ENCODE measurements around the gene CERS2. TPM values are rescaled to one million over a fixed set of nuclear protein-coding genes. Genes with fewer than 3 reads are reported as not detected.

CERS2 gene
- total and polyA plus RNA-seq, 2 of the 13 experiments (the other 11 are each of a cell fraction or from before 2014, with no cell fraction given), result 269 to 298 TPM

DNA sequence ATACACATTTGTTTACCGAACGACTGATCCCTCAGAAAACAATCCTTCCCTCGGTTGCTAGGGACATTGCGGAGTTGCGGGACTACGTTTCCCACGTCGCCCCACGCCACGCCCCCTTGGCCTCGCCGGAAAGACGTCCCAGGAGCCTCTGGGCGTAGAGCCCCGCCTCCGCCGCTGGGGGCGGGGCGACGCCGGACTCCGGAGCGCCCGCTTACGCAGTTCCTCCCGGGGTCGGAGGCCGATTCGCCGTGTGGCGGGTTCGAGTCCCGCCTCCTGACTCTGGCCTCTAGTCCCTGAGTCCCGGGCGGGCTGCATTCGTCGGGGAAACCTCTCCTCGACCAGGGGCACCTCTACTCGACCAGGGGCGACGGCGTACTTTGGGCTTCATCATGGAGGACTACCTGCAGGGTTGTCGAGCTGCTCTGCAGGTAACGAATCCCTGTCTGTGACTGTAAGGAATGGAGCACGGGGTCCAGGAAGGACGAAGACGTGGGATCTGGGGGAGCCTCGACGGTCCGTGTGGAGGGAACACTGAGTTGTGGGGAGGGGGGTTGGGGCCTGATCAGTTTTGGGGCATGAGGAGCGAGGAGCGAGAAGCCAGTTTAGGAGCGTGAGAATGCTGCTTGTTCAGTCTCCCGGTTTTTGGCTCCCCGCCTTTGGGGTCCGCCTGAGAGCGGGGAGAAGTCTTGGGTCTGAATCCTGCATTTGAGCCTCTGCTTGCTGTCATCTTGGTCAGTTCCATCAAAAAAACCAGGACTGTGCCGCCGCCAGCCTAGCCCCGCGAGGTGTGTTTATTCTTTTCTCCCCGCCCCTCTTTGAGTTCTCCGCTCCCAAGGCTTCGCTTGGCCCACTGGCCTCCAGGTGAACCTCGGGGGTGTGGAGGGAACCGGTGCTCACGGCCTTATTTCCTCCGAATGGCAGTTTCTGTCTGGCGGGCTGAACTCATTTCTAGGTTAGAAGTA, 33.9 kb upstream of the CERS2 start, which contains the start of gene PRUNE1 (continued):
- TF ChIP-seq CEBPB (IDR thresholded peaks at IDR 0.05; ENCODE audit: borderline replicate concordance, low read depth, low read length) (peak; percentile 22; the same call in 1 of the 2 replicates), AHR (CRISPR knock-in tag; IDR thresholded peaks at IDR 0.05) (peak; percentile 34; the same call in 1 of the 2 replicates), TGIF2 (CRISPR knock-in tag; IDR thresholded peaks at IDR 0.05) (peak; percentile 13; the same call in 1 of the 2 replicates), ZNF264 (CRISPR knock-in tag; IDR thresholded peaks at IDR 0.05) (0 out of 2 replicates have a peak, but pooled peaks have one; percentile 17), ZZZ3 (CRISPR knock-in tag; IDR thresholded peaks at IDR 0.05; ENCODE audit: borderline replicate concordance) (no peak), GTF2F1 (IDR thresholded peaks at IDR 0.05; ENCODE audit: low read length) (no peak), RBFOX2 (IDR thresholded peaks at IDR 0.05; ENCODE audit: low read depth, low read length) (peak; percentile 82), ZC3H13 (CRISPR knock-in tag; IDR thresholded peaks at IDR 0.05) (0 out of 2 replicates have a peak, but pooled peaks have one; percentile 53), KLF12 (CRISPR knock-in tag; IDR thresholded peaks at IDR 0.05; ENCODE audit: borderline replicate concordance) (peak; percentile 20; the same call in 1 of the 2 replicates), TEAD3 (CRISPR knock-in tag; optimal IDR thresholded peaks at IDR 0.05; ENCODE audit: borderline replicate concordance) (no peak), ETV6 (CRISPR knock-in tag; conservative IDR thresholded peaks at IDR 0.05) (no peak), GTF3A (CRISPR knock-in tag; conservative IDR thresholded peaks at IDR 0.05) (peak; percentile 87; the same call in 1 of the 2 replicates), NFATC3 (CRISPR knock-in tag; IDR thresholded peaks at IDR 0.05) (no peak), MYNN (CRISPR knock-in tag; IDR thresholded peaks at IDR 0.05; ENCODE audit: low read depth) (no peak), ELF4 (CRISPR knock-in tag; IDR thresholded peaks at IDR 0.05; ENCODE audit: borderline replicate concordance) (peak; percentile 24; the same call in 1 of the 2 replicates), RAD21 (CRISPR knock-in tag; IDR thresholded peaks at IDR 0.05) (0 out of 2 replicates have a peak, but pooled peaks have one; percentile 4), SNAPC2 (CRISPR knock-in tag; IDR thresholded peaks at IDR 0.05) (peak; percentile 68; the same call in 1 of the 2 replicates), BORCS8-MEF2B (CRISPR knock-in tag; IDR thresholded peaks at IDR 0.05) (peak; percentile 89), KDM4B (CRISPR knock-in tag; IDR thresholded peaks at IDR 0.05) (no peak)
- TF ChIP-seq, protein P1, sequence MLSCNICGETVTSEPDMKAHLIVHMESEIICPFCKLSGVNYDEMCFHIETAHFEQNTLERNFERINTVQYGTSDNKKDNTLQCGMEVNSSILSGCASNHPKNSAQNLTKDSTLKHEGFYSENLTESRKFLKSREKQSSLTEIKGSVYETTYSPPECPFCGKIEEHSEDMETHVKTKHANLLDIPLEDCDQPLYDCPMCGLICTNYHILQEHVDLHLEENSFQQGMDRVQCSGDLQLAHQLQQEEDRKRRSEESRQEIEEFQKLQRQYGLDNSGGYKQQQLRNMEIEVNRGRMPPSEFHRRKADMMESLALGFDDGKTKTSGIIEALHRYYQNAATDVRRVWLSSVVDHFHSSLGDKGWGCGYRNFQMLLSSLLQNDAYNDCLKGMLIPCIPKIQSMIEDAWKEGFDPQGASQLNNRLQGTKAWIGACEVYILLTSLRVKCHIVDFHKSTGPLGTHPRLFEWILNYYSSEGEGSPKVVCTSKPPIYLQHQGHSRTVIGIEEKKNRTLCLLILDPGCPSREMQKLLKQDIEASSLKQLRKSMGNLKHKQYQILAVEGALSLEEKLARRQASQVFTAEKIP (CRISPR knock-in tag; IDR thresholded peaks at IDR 0.05; ENCODE audit: borderline replicate concordance), result no peak
- TF ChIP-seq, protein P2, sequence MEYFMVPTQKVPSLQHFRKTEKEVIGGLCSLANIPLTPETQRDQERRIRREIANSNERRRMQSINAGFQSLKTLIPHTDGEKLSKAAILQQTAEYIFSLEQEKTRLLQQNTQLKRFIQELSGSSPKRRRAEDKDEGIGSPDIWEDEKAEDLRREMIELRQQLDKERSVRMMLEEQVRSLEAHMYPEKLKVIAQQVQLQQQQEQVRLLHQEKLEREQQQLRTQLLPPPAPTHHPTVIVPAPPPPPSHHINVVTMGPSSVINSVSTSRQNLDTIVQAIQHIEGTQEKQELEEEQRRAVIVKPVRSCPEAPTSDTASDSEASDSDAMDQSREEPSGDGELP (IDR thresholded peaks at IDR 0.05; ENCODE audit: borderline replicate concordance, low read depth), result peak; percentile 34; the same call in 1 of the 2 replicates
- TF ChIP-seq, protein P3, sequence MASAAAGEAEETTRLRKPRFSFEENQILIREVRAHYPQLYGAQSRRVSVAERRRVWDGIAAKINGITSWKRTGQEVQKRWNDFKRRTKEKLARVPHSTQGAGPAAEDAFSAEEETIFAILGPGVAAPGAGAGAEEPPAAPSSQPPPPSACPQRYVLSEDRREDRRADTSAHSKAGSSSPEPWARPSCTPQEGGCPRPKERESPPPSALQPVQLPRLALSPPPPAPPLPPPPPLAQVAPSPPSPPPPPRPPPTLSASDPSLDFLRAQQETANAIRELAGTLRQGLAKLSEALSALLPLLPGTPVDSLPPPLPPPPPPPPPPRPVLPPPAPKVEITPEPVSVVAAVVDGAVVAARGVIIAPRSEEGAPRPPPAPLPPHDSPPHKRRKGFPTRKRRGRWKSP (CRISPR knock-in tag; IDR thresholded peaks at IDR 0.05), result peak; percentile 57; the same call in 1 of the 2 replicates
- TF ChIP-seq, protein P4, sequence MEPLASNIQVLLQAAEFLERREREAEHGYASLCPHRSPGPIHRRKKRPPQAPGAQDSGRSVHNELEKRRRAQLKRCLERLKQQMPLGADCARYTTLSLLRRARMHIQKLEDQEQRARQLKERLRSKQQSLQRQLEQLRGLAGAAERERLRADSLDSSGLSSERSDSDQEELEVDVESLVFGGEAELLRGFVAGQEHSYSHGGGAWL (CRISPR knock-in tag; IDR thresholded peaks at IDR 0.05), result peak; percentile 16; the same call in 1 of the 2 replicates
- TF ChIP-seq, protein P5, sequence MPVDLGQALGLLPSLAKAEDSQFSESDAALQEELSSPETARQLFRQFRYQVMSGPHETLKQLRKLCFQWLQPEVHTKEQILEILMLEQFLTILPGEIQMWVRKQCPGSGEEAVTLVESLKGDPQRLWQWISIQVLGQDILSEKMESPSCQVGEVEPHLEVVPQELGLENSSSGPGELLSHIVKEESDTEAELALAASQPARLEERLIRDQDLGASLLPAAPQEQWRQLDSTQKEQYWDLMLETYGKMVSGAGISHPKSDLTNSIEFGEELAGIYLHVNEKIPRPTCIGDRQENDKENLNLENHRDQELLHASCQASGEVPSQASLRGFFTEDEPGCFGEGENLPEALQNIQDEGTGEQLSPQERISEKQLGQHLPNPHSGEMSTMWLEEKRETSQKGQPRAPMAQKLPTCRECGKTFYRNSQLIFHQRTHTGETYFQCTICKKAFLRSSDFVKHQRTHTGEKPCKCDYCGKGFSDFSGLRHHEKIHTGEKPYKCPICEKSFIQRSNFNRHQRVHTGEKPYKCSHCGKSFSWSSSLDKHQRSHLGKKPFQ (CRISPR knock-in tag; IDR thresholded peaks at IDR 0.05; ENCODE audit: insufficient replicate concordance), result peak; percentile 79
